ENCODE data around the gene RTN4RL1. TPM values are rescaled to one million over a fixed set of nuclear protein-coding genes. Genes with fewer than 3 reads are reported as not detected.

Gene RTN4RL1
- total RNA-seq, 1 donor from 2014 or later = 0.47 TPM

DNA sequence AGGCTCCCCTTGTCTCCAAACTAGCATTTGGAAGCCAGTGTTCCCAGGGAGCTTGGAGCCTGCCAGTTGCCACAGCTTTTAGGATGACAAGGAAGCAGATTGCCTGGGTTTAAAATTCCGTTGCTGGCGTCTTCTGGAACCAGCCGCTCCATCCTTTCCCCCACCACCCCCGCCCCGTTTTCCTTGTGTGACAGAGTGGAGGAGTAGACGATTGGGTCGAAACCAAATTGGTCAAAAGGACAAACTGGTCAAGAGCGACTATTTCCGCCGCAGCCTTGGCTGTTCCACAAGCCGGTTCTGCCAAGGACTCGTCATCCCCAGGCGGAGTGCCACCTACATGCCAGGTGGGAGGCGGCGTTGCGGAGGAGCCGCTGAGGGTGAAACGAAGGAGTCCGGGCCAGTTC is 104.2 kb downstream of the RTN4RL1 start:
- Mint-ChIP-seq H3K4me1 (peaks cover 17% of the 10 kb centered on the region), H3K36me3 (ENCODE audit: low read depth) (no peaks in the 10 kb centered on the region), H3K27me3 (ENCODE audit: low read depth) (peaks cover 1% of the 10 kb centered on the region), H3K4me3 (no peak overlapping the region), H3K9me3 (no peaks in the 10 kb centered on the region), H3K27ac (ENCODE audit: unreplicated experiment) (no peak overlapping the region)
- no peak for TF ChIP-seq CTCF (conservative IDR thresholded peaks at IDR 0.05)
- DNase-seq (ENCODE audit: low read depth, low spot score) = no peak

DNA sequence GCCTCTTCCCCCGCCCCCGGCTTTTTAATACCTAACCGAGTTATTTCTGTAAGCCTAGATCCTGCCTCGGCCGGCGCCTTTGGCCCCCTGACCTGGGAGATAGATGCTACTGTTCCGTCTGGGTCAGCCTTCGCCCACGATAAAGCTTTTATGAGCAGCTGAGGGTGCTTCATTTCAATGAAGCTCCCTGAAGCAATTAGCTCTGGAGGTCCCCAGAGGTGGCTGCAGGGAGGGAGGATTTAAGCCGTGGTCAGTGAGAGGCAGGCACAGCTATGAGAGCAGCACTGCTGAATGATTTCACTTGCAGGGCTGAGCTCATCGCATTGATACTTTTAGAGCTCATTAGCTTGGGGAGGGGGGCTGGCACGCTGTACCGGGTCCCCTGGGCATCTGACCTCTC is 105.9 kb downstream of the RTN4RL1 start:
- no peak for DNase-seq (ENCODE audit: low read depth, low spot score)
- Mint-ChIP-seq H3K27ac (ENCODE audit: unreplicated experiment) (no peak overlapping the region), H3K36me3 (ENCODE audit: low read depth) (no peaks in the 10 kb centered on the region), H3K4me3 (no peak overlapping the region), H3K27me3 (ENCODE audit: low read depth) (peaks cover 4% of the 10 kb centered on the region), H3K9me3 (no peaks in the 10 kb centered on the region), H3K4me1 (peaks cover 20% of the 10 kb centered on the region)
- no peak for TF ChIP-seq CTCF (conservative IDR thresholded peaks at IDR 0.05)

DNA sequence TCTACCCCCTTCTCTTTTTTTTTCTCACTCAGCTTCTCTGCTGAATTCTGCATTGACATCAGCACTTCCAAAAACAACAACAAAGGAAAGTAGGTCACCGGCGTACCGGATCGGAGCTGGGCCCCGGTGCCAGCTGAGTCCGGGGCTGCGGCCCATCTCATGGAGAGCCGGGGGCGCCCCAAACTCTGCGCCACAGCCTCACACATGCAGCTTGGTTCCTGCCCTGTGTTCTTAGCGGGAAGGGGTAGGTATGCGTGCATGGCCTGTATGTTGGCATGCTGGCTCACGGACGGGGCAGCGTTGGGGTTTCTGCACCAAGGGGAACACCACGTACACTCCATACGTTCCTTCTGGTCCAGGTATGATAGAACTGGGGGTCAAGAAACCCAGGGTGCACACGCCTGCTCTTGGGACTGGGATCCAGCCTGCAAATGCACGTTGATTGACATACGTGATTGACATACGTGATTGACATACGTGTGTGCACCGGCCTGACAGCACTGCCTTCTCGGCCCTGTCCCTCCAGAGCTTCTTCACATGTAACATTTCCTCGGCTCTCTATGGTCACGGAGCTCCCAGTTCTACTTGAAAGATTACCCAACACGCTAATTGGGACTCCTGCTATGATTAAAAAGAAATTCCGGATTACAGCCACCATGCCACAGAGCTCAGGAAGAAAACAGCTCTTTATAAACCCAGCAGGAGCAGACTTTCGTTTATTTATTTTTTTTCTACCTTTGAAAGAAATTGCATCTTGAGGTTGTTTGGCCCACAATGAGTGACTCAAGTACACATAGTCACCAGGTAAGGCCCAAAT is 106.6 kb downstream of the RTN4RL1 start:
- TF ChIP-seq CTCF (conservative IDR thresholded peaks at IDR 0.05) = no peak
- Mint-ChIP-seq H3K9me3 (no peaks in the 10 kb centered on the region), H3K36me3 (ENCODE audit: low read depth) (no peaks in the 10 kb centered on the region), H3K27me3 (ENCODE audit: low read depth) (peaks cover 10% of the 10 kb centered on the region), H3K4me3 (no peak overlapping the region), H3K27ac (ENCODE audit: unreplicated experiment) (no peak overlapping the region), H3K4me1 (peaks cover 20% of the 10 kb centered on the region)
- no peak for DNase-seq (ENCODE audit: low read depth, low spot score)

GRCh38 chr17:1916963-1917715 is 108.0 kb downstream of the RTN4RL1 start:
- TF ChIP-seq CTCF (conservative IDR thresholded peaks at IDR 0.05) = no peak

DNA sequence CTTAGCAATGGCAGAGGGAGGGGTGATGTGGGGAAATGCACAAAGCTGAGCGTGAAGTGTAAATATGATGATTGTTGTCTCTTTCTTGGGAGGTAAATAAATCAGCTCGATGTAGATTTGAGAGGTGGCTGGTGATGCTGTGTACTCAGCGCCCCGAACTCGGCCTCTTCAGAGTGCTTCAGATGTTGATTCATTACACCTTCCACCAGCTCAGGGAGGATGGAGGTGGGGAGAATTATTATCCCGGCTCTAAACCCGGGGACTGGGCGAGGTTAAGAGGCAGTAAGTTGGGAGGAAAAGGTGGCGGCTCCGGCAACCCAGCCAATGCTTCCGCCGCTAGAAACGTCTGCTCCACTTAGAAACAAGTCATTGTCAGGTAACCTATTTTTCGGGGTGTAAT is 108.8 kb downstream of the RTN4RL1 start:
- Mint-ChIP-seq H3K4me1 (peaks cover 27% of the 10 kb centered on the region), H3K9me3 (no peaks in the 10 kb centered on the region), H3K27me3 (ENCODE audit: low read depth) (peaks cover 28% of the 10 kb centered on the region), H3K36me3 (ENCODE audit: low read depth) (no peaks in the 10 kb centered on the region), H3K27ac (ENCODE audit: unreplicated experiment) (no peak overlapping the region), H3K4me3 (no peak overlapping the region)
- DNase-seq (ENCODE audit: low read depth, low spot score) = no peak
- no peak for TF ChIP-seq CTCF (conservative IDR thresholded peaks at IDR 0.05)

More at GRCh38 chr17:1916963-1917715, 108.0 kb downstream of the RTN4RL1 start:
- Mint-ChIP-seq H3K4me1 (peaks cover 20% of the 10 kb centered on the region), H3K4me3 (no peak overlapping the region), H3K27me3 (ENCODE audit: low read depth) (peaks cover 20% of the 10 kb centered on the region), H3K27ac (ENCODE audit: unreplicated experiment) (no peak overlapping the region), H3K9me3 (no peaks in the 10 kb centered on the region), H3K36me3 (ENCODE audit: low read depth) (no peaks in the 10 kb centered on the region)
- DNase-seq (ENCODE audit: low read depth, low spot score) = no peak
